GM15510 (cell line): ENCODE results near the gene SCP2.

ENCODE experiments used
- POLR2A ChIP-seq: IDR thresholded peaks from 3 replicates; pipeline ENCODE4 v1.6.1; 2011; ENCODE audit warnings: borderline replicate concordance; ENCODE audit not compliant: insufficient read length; ENCODE audit errors: extremely low read depth

The SCP2 gene

DNA sequence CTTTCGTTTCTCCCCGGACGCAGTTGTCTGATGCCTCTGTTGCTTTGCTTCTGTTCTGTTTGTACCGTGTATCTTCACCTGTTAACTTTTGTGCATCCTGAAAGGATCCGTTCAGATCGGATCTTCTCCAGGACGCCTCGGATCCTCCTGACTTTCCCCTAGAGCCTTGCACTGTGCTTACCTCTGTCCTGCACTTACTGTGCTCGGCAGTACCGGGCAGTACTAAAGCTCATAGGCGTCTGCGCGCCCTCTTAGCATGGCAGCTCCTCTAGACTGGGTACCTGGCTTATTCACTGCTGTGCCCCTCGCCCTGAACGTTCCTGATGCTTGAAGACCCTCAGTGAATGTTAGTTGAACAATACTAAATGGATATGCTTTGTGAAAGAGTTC is 934 bp downstream of the SCP2 start:
- no peak for TF ChIP-seq POLR2A

DNA sequence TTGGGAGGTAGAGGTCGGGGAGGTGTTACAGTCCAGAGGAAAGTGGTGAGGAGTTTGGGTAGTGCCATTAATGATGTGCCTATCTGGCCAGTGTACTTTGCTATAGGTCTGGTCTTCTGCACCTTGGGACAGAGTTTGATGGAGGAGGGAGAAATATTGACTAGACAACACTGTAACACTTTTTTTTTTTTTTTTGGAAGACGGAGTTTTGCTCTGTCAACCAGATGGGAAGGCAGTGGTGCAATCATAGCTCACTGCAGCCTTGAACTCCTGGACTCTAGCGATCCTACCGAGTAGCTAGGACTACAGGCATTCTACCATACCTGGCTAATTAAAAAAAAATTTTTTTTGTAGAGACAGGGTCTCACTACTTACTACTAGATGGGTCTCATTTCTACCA is 1.9 kb downstream of the SCP2 start:
- no peak for TF ChIP-seq POLR2A

DNA sequence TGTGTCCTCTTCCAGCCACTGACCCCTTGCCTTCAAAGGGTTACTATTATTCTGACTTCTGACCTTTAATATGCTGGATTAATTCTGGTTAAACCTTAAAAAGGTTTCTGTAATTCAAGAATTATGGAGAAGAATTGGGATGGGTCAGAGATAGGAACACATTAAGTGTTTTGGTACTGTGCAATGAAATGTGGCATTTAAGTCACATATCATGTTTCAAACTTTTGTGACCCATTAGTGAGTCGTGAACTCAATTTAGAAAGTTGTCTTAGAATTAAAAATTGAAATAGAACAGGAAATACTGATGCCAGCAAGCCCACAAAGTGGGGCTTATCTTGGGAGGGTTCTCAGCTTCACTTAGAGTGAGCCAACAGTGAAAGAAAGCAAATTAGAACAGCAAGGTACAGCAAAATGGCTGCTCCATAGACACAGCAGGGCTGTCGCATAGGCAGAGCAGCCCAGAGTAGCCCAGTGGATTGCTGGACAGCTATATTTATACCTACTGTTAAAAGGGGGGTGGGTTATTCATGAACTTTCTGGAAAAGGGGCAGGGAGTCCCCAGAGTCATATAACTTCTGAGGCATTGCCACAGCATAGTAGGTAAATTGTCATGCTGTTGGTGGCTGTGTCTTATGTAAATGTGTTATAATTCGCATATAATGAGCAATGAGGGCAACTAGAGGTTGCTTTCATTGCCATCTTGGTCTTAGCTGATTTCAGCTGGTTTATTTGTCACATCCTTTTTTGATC is 10.5 kb downstream of the SCP2 start:
- no peak for TF ChIP-seq POLR2A

- TF ChIP-seq POLR2A = no peak
These were observed 11.0 kb downstream of the SCP2 start for GRCh38 chr1:52938183-52938451.

GRCh38 chr1:52943876-52944416 is 16.9 kb downstream of the SCP2 start:
- TF ChIP-seq POLR2A = no peak

GRCh38 chr1:52944566-52944965 is 17.5 kb downstream of the SCP2 start:
- TF ChIP-seq POLR2A = no peak

DNA sequence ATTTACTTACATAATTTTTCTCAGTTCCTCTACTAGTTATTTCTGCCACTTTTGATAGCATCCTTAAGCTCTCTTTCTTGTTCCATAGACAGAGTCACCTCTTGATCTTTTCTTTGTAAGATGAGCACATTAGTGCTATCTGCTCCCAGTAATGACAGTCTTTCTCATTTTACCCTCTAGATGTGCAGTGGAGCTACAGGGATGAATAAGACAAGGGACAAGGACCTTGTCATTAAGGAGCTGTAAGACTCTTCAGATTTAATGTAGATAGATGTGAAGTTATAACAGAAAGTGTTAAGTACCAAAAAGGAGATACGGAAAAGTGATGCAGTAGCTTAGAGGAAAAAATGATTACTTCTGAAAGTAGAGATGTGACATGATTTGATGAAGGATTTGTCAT is 20.4 kb downstream of the SCP2 start:
- no peak for TF ChIP-seq POLR2A

DNA sequence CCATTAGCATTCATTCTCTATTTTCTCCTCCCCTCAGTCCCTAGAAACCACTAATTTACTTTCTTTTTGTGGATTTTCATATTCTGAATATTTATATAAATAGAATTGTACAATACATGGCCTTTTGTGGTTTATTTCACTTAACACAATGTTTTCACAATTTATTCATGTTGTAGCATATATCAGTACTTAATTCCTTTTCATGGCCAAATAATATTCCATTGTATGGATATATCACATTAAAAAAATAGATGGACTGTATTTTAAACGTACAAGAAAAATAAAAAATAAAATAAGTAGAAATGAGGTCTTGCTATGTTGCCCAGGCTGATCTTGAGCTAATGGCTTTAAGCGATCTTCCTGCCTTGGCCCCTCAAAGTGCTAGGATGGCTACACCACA is 25.0 kb downstream of the SCP2 start:
- TF ChIP-seq POLR2A = no peak

DNA sequence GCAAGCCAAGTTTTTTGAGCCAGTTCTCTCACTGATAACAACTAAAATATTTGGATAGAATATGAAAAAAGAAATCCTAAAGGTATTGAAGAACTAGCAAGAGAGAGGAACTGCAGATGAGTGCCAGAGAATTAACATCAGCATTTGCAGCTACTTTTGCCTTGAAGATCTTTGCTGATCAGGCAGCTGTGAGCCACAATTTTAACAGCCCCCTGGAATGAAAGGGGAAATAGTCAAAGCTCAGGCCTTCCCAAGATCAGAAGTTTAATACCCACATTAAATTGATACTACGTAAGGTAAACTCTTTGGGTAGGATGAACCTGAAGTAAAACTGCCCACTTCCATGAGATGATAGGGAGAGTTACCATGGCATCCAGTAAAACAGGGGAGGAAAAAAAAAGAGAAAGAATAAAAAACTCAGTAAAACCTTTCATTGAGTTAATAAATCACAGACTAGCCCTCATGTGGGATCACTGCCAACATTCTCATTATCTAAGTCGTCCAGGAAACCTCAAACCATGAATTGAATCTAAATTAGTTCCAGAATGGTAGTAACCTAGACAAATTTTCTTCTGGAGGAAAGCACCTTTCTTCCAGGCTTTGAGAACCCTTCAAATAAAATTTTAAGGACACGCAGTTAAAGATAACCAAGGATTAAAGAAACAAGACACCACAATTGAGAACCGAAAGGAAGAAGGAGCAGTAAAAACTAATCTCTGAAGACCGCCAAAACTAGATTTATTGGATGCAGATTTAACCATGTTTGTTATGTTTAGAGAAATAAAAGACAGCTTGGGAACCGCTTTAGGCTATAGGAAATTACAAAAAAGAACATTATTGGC is 28.3 kb downstream of the SCP2 start:
- TF ChIP-seq POLR2A = no peak

- TF ChIP-seq POLR2A = no peak
These were observed 36.0 kb downstream of the SCP2 start for GRCh38 chr1:52963101-52963500.

DNA sequence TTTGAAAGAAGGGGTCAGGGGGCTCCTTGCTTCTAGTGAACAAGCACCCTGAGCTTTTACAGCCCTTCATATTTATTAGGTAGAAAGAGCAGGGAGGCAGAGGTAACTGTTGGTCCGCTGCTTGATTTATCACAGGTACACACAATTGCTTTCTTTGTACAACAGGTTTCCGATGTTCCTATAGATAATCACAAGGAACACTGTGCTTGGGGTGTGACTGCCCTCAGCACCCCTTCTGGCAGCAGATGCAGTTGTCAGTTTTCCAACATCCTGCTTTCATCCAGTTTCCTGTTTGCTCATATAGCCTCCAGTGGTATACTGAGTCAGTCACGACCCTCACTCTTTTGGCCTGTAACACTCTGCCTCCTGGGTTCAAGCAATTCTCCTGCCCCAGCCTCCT is 40.6 kb downstream of the SCP2 start:
- TF ChIP-seq POLR2A = no peak

- no peak for TF ChIP-seq POLR2A
These were observed 43.1 kb downstream of the SCP2 start for GRCh38 chr1:52970149-52970548.

- TF ChIP-seq POLR2A = no peak
These were observed 46.8 kb downstream of the SCP2 start for GRCh38 chr1:52973841-52974240.

- TF ChIP-seq POLR2A = no peak
These were observed 49.3 kb downstream of the SCP2 start for GRCh38 chr1:52976183-52977035.

DNA sequence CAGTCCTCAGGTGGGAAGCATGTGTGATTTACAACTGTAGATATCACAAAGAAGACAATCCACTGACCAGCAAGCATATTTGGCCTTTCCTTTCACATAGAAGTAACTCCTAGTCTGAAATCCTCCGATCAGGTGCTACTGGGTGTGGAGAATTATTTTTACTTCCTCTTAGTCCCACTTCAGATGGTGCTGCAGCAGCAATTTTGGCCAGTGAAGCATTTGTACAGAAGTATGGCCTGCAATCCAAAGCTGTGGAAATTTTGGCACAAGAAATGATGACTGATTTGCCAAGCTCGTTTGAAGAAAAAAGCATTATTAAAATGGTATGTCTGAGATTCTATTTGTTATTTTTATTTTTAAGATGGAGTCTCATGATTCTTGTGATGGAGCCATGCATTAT is 51.0 kb downstream of the SCP2 start:
- TF ChIP-seq POLR2A = no peak
